ENCODE results near the gene ZIK1. TPM values are rescaled to one million over a fixed set of nuclear protein-coding genes. Genes with fewer than 3 reads are reported as not detected.

The ZIK1 gene
- 1 to 10 TPM; 4.6 to 8.0 (median 5.6) TPM for polyA plus RNA-seq (ENCODE audit: insufficient read length in 10 of 10)
- long read RNA-seq, donor 1 = 0 reads
- long read RNA-seq, donor 2, partial matches to known transcripts = 0 of 1 reads
- long read RNA-seq, donor 2, other reads (novel, unspliced or antisense) = 0 of 1 reads
- long read RNA-seq, donor 3 = 0 reads
- long read RNA-seq, donor 4, partial matches to known transcripts = 0 of 1 reads
- long read RNA-seq, donor 4, other reads (novel, unspliced or antisense) = 0 of 1 reads
- long read RNA-seq, donor 5, full-length matches to known transcripts = 2 of 2 reads
- long read RNA-seq, donor 5, partial matches to known transcripts = 0 of 2 reads
- long read RNA-seq, donor 5, other reads (novel, unspliced or antisense) = 0 of 2 reads
- long read RNA-seq, donor 6, partial matches to known transcripts = 0 of 1 reads
- long read RNA-seq, donor 6, other reads (novel, unspliced or antisense) = 0 of 1 reads
- long read RNA-seq, donor 7 = 0 reads
- long read RNA-seq, donor 8 = 0 reads
- long read RNA-seq, donor 9 = 0 reads

- DNase-seq = peak; percentile 94 to 97 (median 95)
Measured at GRCh38 chr19:57583521-57584416, at the start of gene ZIK1. TSS of gene ZIK1 (plus strand) at chr19:57584145. CDS start at chr19:57584357, 212 bp downstream.

- no peak for DNase-seq
Measured at GRCh38 chr19:57537953-57538547, 45.9 kb upstream of the ZIK1 start.

GRCh38 chr19:57546513-57546912 is 37.4 kb upstream of the ZIK1 start:
- DNase-seq = no peak

- DNase-seq = no peak
Measured at GRCh38 chr19:57552432-57552831, 31.5 kb upstream of the ZIK1 start.

- DNase-seq = no peak
Measured at GRCh38 chr19:57557659-57558058, 26.3 kb upstream of the ZIK1 start.

GRCh38 chr19:57558525-57558924 is 25.4 kb upstream of the ZIK1 start:
- DNase-seq = no peak

- DNase-seq = peak in 1 of 3 donors; percentile 42
Measured at GRCh38 chr19:57559008-57559403, 24.9 kb upstream of the ZIK1 start.

GRCh38 chr19:57559404-57560025 is 24.4 kb upstream of the ZIK1 start, which contains the start of gene ZNF550:
TSS of gene ZNF550 (minus strand) at chr19:57559863. CDS start at chr19:57559682, 181 bp downstream.
- peak; percentile 86 to 96 (median 92) for DNase-seq

- peak in 1 of 3 donors; percentile 41 for DNase-seq
Measured at GRCh38 chr19:57560049-57560491, 23.9 kb upstream of the ZIK1 start.

- DNase-seq = no peak
Measured at GRCh38 chr19:57563547-57563946, 20.4 kb upstream of the ZIK1 start.

GRCh38 chr19:57566396-57567265 is 17.3 kb upstream of the ZIK1 start:
- DNase-seq = no peak

- DNase-seq = no peak
Measured at GRCh38 chr19:57570707-57571106, 13.2 kb upstream of the ZIK1 start.

- DNase-seq = no peak
Measured at GRCh38 chr19:57572415-57572947, 11.5 kb upstream of the ZIK1 start.

- no peak for DNase-seq
Measured at GRCh38 chr19:57576661-57577060, 7.3 kb upstream of the ZIK1 start.

- DNase-seq = peak; percentile 99
Measured at GRCh38 chr19:57578487-57579205, 5.3 kb upstream of the ZIK1 start, which contains the start of gene ZNF416. TSS of gene ZNF416 (minus strand) at chr19:57578911. CDS start at chr19:57578704, 207 bp downstream.

- DNase-seq = no peak
Measured at GRCh38 chr19:57583104-57583520, 833 bp upstream of the ZIK1 start.

GRCh38 chr19:57587529-57587928 is 3.6 kb downstream of the ZIK1 start:
- no peak for DNase-seq

- no peak for DNase-seq
Measured at GRCh38 chr19:57599377-57599760, 15.4 kb downstream of the ZIK1 start.

- peak; percentile 95 to 96 (median 96) for DNase-seq
Measured at GRCh38 chr19:57599761-57600383, 15.9 kb downstream of the ZIK1 start, which contains the start of gene ZNF530. TSS of gene ZNF530 (plus strand) at chr19:57599885. CDS start at chr19:57604346, 4,461 bp downstream.
